ENCODE results near the gene SORCS2.

- TF ChIP-seq CTCF (IDR thresholded peaks at IDR 0.05; ENCODE audit: low read depth, low read length) (no peak), EZH2phosphoT487 (IDR thresholded peaks at IDR 0.05; ENCODE audit: low read depth) (no peak)
These were observed 572.1 kb downstream of the SORCS2 start for GRCh38 chr4:7764466-7764865.
